ENCODE results near the gene MDP1.
A peak's percentile ranks its signal among the peaks of the same experiment; 100 is the strongest.
"Not testable (repeated sequence)": the region's sequence is repeated elsewhere in the genome, so short reads cannot be mapped to it uniquely, and the experiment has no call there.

Gene MDP1

GRCh38 chr14:24219521-24219920, 3.7 kb upstream of the MDP1 start:
- no peak for TF ChIP-seq TAF1 (IDR thresholded peaks at IDR 0.05; ENCODE audit: low read depth, low read length)
- no peak for TF ChIP-seq POU2F2 (IDR thresholded peaks at IDR 0.05; ENCODE audit: low read depth, low read length)
- no peak for TF ChIP-seq POLR2A (IDR thresholded peaks at IDR 0.05; ENCODE audit: low read depth, low read length)
- TF ChIP-seq SPI1 (IDR thresholded peaks at IDR 0.05; ENCODE audit: low read depth, low read length) = no peak
- TF ChIP-seq POLR2AphosphoS5 (IDR thresholded peaks at IDR 0.05; ENCODE audit: low read depth, low read length) = no peak
- no peak for TF ChIP-seq PAX5 (IDR thresholded peaks at IDR 0.05; ENCODE audit: insufficient read depth, low read length, severe bottlenecking)
- DNase-seq (ENCODE audit: insufficient read length, low spot score) (no peak), FAIRE-seq (no peak)

GRCh38 chr14:24219080-24219479, 3.2 kb upstream of the MDP1 start:
- no peak for TF ChIP-seq POU2F2 (IDR thresholded peaks at IDR 0.05; ENCODE audit: low read depth, low read length)
- no peak for TF ChIP-seq POLR2AphosphoS5 (IDR thresholded peaks at IDR 0.05; ENCODE audit: low read depth, low read length)
- TF ChIP-seq POLR2A (IDR thresholded peaks at IDR 0.05; ENCODE audit: low read depth, low read length) = no peak
- no peak for TF ChIP-seq TAF1 (IDR thresholded peaks at IDR 0.05; ENCODE audit: low read depth, low read length)
- no peak for TF ChIP-seq PAX5 (IDR thresholded peaks at IDR 0.05; ENCODE audit: insufficient read depth, low read length, severe bottlenecking)
- TF ChIP-seq SPI1 (IDR thresholded peaks at IDR 0.05; ENCODE audit: low read depth, low read length) = no peak
- FAIRE-seq (no peak), DNase-seq (ENCODE audit: insufficient read length, low spot score) (no peak)

- DNase-seq (ENCODE audit: insufficient read length, low spot score); FAIRE-seq: not testable (repeated sequence)
These were observed 1.0 kb upstream of the MDP1 start for GRCh38 chr14:24216876-24217275.

GRCh38 chr14:24216345-24216699, 456 bp upstream of the MDP1 start:
- TF ChIP-seq POLR2A (IDR thresholded peaks at IDR 0.05; ENCODE audit: low read depth, low read length) = no peak
- TF ChIP-seq POLR2AphosphoS5 (IDR thresholded peaks at IDR 0.05; ENCODE audit: low read depth, low read length) = no peak
- no peak for TF ChIP-seq TAF1 (IDR thresholded peaks at IDR 0.05; ENCODE audit: low read depth, low read length)
- no peak for TF ChIP-seq POU2F2 (IDR thresholded peaks at IDR 0.05; ENCODE audit: low read depth, low read length)
- no peak for TF ChIP-seq PAX5 (IDR thresholded peaks at IDR 0.05; ENCODE audit: insufficient read depth, low read length, severe bottlenecking)
- no peak for TF ChIP-seq SPI1 (IDR thresholded peaks at IDR 0.05; ENCODE audit: low read depth, low read length)
- DNase-seq (ENCODE audit: insufficient read length, low spot score) = no peak
- FAIRE-seq = no peak

- FAIRE-seq (no peak), DNase-seq (ENCODE audit: insufficient read length, low spot score) (no peak)
- TF ChIP-seq POLR2A (IDR thresholded peaks at IDR 0.05; ENCODE audit: low read depth, low read length) (no peak), TAF1 (IDR thresholded peaks at IDR 0.05; ENCODE audit: low read depth, low read length) (no peak), POLR2AphosphoS5 (IDR thresholded peaks at IDR 0.05; ENCODE audit: low read depth, low read length) (no peak), PAX5 (IDR thresholded peaks at IDR 0.05; ENCODE audit: insufficient read depth, low read length, severe bottlenecking) (no peak), SPI1 (IDR thresholded peaks at IDR 0.05; ENCODE audit: low read depth, low read length) (no peak), POU2F2 (IDR thresholded peaks at IDR 0.05; ENCODE audit: low read depth, low read length) (no peak)
These were observed 1.8 kb downstream of the MDP1 start for GRCh38 chr14:24213866-24214662.

GRCh38 chr14:24212924-24213865, 2.7 kb downstream of the MDP1 start, which contains the start of gene CHMP4A:
Gene CHMP4A, minus strand, starts transcription at chr14:24213488. Its CDS starts 49 bp downstream, at chr14:24213439.
- FAIRE-seq = peak; percentile 96
- TF ChIP-seq TAF1 (IDR thresholded peaks at IDR 0.05; ENCODE audit: low read depth, low read length) (peak; percentile 68), POU2F2 (IDR thresholded peaks at IDR 0.05; ENCODE audit: low read depth, low read length) (peak; percentile 72; the same call in 1 of the 2 replicates), POLR2A (IDR thresholded peaks at IDR 0.05; ENCODE audit: low read depth, low read length) (peak; percentile 95), SPI1 (IDR thresholded peaks at IDR 0.05; ENCODE audit: low read depth, low read length) (0 out of 2 replicates have a peak, but pooled peaks have one; percentile 33), PAX5 (IDR thresholded peaks at IDR 0.05; ENCODE audit: insufficient read depth, low read length, severe bottlenecking) (no peak), POLR2AphosphoS5 (IDR thresholded peaks at IDR 0.05; ENCODE audit: low read depth, low read length) (peak; percentile 97)
- DNase-seq (ENCODE audit: insufficient read length, low spot score) = peak; percentile 89

- TF ChIP-seq TAF1 (IDR thresholded peaks at IDR 0.05; ENCODE audit: low read depth, low read length) (no peak), SPI1 (IDR thresholded peaks at IDR 0.05; ENCODE audit: low read depth, low read length) (no peak), POU2F2 (IDR thresholded peaks at IDR 0.05; ENCODE audit: low read depth, low read length) (no peak), POLR2AphosphoS5 (IDR thresholded peaks at IDR 0.05; ENCODE audit: low read depth, low read length) (no peak), POLR2A (IDR thresholded peaks at IDR 0.05; ENCODE audit: low read depth, low read length) (no peak), PAX5 (IDR thresholded peaks at IDR 0.05; ENCODE audit: insufficient read depth, low read length, severe bottlenecking) (no peak)
- no peak for FAIRE-seq
- DNase-seq (ENCODE audit: insufficient read length, low spot score) = no peak
These were observed 4.6 kb downstream of the MDP1 start for GRCh38 chr14:24211311-24211710.

- no peak for DNase-seq (ENCODE audit: insufficient read length, low spot score)
- FAIRE-seq = no peak
- TF ChIP-seq POLR2A (IDR thresholded peaks at IDR 0.05; ENCODE audit: low read depth, low read length) (no peak), TAF1 (IDR thresholded peaks at IDR 0.05; ENCODE audit: low read depth, low read length) (no peak), POU2F2 (IDR thresholded peaks at IDR 0.05; ENCODE audit: low read depth, low read length) (no peak), PAX5 (IDR thresholded peaks at IDR 0.05; ENCODE audit: insufficient read depth, low read length, severe bottlenecking) (no peak), POLR2AphosphoS5 (IDR thresholded peaks at IDR 0.05; ENCODE audit: low read depth, low read length) (no peak), SPI1 (IDR thresholded peaks at IDR 0.05; ENCODE audit: low read depth, low read length) (no peak)
These were observed 8.2 kb downstream of the MDP1 start for GRCh38 chr14:24207625-24208024.

- TF ChIP-seq TAF1 (IDR thresholded peaks at IDR 0.05; ENCODE audit: low read depth, low read length) (no peak), SPI1 (IDR thresholded peaks at IDR 0.05; ENCODE audit: low read depth, low read length) (no peak), POU2F2 (IDR thresholded peaks at IDR 0.05; ENCODE audit: low read depth, low read length) (no peak), PAX5 (IDR thresholded peaks at IDR 0.05; ENCODE audit: insufficient read depth, low read length, severe bottlenecking) (no peak)
- DNase-seq (ENCODE audit: insufficient read length, low spot score) = no peak
- no peak for FAIRE-seq
These were observed 8.7 kb downstream of the MDP1 start for GRCh38 chr14:24207104-24207551.
